HG03565 (cell line): ENCODE data around the gene TMEM94.

Experiments used
- ATAC-seq: cut with Tn5 transposase; IDR thresholded peaks from one replicate; pipeline ENCODE4 v1.9.1; 2021; ENCODE audit warnings: mild to moderate bottlenecking, moderate library complexity; ENCODE audit not compliant: unreplicated experiment

TMEM94 gene

DNA sequence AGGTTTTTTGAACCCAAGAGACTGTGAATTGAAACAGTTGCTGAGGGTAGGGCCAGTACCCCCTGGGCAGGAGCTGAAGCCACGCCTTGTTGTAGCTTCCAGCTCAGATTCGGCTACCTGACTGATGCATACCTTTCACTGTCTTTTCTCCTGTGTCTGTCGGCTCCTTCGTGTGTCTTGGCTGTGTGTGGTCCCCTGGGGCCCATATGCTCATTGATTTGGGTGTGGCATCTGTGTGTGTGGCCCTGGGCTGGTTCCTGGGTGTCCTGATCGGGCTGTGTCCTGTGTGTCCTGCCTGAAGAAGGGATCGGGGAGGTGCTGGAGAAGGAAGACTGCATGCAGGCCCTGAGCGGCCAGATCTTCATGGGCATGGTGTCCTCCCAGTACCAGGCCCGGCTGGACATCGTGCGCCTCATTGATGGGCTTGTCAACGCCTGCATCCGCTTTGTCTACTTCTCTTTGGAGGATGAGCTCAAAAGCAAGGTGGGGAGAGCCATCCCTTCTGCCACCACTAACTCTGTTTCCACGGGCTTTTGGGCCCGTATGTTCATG lies 38.0 kb downstream of the TMEM94 start:
- no peak for ATAC-seq

DNA sequence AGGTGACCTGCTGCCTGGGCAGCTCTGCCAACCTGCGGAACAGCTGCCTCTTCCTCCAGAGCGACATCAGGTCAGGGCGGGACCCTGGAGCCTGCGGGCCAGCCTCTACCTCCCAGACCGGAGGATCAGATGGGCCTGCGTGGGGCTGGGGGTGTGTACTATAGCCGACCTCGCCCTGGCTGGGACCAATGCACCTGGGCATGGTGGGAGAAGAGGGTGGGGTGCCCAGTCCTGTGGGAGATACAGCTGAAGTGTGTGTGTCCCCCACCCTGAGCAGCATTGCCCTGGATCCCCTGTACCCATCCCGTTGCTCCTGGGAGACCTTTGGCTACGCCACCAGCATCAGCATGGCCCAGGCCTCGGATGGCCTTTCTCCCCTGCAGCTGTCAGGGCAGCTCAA lies 39.6 kb downstream of the TMEM94 start:
- no peak for ATAC-seq

DNA sequence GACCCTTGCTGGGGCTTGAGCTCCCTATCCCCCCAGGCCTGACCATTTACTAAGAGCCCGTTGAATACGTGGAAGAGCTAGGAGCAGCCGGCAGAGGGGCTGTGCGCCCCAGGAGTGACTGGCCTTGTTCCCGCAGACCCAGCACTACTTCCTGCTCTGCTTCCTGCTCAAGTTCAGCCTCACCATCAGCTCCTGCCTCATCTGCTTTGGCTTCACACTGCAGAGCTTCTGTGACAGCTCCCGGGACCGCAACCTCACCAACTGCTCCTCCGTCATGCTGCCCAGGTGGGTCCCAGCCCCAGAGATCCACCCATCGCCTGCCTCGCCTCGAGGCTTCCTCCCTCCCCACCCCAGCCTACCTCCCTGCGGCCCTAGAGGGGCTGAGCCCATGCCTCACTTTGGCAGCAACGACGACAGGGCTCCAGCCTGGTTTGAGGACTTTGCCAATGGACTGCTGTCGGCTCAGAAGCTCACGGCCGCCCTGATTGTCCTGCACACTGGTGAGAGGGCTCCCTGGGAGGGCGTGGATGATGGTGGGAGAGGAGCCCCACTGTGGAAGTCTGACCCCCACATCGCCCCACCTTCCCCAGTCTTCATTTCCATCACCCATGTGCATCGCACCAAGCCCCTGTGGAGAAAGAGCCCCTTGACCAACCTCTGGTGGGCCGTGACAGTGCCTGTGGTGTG lies 41.7 kb downstream of the TMEM94 start:
- no peak for ATAC-seq

DNA sequence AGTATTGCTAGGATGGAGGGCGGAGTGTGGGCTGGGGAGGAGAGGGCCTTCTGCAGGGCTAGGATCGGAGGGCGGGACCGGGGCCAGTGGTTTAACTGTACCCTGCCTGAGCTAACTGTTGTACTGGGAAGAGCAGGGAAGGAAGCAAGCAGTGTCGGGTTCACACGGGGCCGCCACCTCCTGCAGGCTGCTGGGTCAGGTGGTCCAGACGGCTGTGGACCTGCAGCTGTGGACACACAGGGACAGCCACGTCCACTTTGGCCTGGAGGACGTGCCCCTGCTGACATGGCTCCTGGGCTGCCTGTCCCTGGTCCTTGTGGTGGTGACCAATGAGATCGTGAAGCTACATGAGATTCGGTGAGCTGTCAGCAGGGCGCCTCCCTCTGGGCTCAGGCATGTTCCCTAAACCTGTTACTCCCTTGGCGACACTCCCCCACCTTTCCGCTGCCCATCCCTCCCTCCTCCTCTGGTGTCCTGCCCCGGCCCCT lies 42.3 kb downstream of the TMEM94 start:
- ATAC-seq: no peak

DNA sequence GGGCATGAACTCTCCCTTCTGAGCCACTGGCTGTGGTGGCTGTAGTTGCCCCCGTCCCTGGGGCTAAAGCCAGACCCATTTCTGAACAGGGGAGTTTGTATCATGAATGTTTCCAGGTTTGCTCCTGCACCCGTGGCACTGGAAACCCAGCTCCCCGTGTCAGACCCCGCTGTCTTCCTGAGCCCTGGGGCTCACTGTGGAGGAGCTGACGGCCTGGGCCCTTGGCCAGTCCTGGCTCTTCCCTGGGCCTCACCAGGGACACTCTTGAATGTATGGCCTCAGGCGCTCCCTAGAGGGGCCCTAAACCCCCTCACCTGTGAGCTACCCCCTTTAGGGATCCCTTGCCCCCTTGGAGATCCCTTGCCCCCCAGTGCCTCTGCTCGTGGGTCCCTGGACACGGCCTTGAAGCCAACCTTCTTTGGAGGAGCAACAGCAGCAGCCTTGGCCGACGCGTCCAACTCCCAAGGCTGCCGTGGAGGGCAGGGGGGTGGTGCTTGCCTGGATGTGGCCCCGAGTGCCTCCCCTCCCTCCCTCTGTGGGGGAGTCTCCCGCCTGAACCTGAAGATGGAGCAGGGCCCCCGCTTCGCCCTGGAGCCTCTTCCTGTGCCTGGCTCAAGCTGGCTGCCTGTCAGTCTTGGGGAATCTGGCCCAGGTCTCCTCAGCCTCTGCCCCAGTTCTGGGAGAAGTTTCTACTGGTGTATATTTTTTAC lies 43.0 kb downstream of the TMEM94 start:
- ATAC-seq: no peak

DNA sequence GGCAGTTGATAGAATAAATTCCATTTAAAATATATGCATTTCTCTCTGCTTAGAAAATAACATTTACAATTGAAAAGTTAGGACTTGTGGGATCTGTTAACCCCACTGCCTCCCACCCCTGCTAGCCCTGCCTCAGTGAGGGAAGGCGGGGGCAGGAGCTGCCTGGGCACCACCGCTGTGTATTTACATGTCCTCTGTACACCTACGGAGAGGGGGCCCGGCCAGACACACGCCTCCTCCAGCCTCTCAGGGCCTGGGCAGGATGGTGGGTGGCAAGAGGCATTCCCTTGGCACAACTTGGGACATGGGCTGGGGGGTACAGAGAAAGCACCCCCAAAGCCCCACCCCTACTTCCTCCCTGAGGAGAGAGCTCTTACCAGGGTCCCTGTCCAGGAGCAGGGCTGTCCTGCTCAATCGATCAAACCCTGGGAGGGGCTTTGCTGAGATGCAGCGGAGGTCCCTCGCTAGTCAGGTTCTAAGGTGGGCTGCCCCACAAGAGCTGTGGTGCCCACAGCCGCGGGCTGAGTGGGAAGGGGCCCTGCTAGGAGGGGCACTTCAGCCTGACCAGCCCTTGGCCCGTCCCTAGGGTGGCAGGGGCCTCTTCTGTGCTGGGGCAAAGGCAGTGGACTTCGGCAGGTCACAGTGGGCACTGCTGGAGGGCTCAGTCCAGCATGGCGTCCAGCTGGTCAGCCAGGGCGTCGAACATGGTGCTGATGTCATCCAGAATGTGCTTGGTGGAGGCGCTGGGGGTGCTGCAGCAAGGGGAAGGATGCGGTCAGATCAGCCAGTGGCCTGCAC lies 44.2 kb downstream of the TMEM94 start:
- no peak for ATAC-seq

DNA sequence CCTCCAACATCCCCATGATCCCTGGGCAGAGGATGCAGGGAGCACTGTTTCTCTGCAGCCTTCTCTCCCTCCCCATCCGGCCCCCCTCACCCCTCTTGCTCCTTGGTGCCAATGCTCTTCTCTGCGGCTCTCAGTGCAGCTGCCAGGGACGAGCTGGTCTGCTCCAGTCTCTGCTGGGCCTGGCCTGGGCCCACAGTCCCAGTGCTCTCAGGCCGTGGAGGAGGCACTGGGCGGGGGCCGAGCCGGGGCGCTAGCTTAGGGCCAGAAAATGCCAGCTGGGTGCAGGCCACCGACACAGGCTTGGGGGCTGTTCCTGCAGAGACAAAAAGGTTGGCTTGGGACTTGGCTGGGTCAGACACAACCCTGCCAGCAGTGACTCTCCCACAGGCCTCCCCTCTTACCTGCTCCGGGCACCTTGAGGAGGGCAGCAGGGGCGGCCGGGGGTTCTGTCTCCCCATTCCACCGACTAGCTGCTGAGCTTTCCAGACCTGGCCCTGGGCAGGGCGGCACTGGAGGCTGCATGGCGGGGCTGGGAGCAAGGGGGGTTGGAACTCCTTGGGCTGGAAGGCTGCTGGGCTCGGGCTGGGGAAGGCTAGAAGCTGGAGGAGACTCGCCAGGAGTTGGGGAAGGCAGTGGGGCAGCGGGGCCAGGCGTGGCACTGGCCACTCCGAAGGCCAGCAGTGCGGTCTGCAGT lies 45.1 kb downstream of the TMEM94 start:
- no peak for ATAC-seq

DNA sequence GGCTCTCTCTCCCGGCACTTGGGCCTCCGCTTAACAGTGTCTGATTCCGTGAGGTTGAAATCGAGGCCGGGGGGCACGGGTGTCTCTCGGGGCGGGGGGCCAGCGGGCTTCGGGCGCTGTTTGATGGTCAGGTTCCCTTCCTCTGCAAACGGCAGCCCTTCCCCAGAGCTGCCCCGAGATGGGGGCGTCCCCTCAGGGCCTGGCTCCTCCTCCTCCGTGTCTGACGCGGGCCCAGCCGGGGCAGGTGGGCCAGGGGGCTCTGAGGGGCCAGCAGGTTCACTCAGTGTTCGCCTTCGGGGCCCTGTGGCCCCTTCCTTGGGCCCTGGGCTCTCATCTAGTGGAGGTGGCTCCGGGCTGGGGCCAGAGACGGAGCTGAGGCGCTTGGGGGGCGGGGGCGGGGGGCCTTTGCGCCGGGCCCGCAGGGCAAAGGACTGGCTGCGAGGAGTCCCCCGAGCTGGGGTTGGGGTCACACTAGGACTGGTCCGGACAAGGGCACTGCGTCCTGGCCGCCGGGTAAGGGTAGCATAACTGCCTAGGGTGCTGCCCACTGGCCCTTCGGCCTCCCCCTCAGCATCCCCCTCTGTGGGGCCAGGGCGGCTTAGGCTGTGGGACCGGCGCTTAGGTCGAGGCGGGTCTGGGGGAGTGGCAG lies 45.8 kb downstream of the TMEM94 start:
- no peak for ATAC-seq

DNA sequence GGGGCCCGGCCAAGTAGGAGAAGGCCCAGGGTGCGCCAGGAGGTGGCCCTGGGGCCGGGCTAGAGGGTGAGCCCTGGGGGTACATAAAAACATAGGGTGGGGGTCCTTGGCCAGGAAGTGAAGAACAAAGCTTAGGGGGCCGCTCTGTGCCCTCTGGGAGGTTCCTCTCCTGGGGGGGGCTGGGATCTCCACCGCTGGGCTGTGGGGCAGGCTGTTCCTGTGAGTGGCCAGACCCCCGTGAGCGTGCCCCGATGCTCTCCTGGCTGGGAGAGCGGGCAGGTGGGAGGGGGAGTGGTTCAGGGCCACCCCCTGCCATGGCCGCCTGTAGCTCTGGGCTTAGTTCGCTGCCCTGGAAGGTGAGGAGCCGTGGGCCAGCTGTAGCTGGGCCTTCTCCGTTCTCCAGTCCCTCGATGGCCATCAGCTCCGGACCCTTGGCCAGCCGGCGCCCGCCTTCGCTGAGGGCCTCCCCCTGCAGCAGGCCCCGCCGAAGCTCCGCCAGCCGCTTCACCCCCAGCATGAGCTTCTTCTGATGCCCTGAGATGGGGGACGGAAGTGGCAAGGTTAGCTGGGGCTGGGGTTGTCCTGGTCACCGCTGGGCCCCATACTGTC lies 46.4 kb downstream of the TMEM94 start:
- ATAC-seq: no peak

DNA sequence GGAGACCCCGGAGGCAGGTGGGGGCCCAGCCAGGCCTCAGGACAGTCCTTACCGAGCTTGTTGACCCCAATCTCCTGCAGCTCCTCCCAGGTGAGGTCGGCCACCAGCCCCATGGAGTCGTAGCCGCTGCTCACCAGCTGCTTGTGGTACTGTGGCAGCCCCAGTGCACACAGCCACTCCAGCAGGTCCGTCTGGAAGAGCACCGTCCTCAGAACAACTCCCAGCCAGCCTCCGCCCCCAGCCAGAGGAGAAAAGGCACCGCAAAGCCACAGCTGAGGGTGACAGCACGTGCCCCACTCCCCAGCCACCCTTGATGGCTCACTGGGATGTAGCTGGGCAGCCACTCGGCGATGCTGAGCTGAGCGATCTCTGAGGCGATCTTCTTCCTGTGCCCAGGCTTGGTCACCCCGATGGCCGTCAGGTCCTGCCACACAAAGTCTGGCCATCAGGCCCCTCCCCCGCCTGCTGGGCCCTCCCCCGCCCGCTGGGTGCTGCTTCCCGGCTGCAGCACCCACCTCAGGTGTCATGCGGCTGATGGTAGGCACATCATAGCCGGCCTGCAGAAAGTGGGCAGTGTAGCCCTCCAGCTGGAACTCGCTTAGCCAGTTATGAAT lies 47.0 kb downstream of the TMEM94 start:
- no peak for ATAC-seq

DNA sequence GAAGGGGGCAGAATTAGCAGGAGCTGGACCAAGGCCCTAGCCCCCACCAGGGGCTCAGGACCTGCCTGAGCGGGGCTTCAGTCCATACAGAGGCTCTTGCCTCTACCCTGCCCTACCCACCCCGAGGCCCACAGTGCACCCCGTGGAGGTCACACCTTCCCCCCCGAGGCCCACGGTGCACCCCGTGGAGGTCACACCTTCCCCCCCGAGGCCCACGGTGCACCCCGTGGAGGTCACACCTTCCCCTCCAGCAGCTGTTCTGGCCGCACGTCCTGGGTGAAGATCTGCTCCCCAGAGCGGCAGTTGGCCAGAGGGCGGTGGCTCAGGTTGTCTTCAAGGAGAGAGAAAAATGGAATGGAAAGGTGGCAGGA lies 47.5 kb downstream of the TMEM94 start:
- no peak for ATAC-seq

DNA sequence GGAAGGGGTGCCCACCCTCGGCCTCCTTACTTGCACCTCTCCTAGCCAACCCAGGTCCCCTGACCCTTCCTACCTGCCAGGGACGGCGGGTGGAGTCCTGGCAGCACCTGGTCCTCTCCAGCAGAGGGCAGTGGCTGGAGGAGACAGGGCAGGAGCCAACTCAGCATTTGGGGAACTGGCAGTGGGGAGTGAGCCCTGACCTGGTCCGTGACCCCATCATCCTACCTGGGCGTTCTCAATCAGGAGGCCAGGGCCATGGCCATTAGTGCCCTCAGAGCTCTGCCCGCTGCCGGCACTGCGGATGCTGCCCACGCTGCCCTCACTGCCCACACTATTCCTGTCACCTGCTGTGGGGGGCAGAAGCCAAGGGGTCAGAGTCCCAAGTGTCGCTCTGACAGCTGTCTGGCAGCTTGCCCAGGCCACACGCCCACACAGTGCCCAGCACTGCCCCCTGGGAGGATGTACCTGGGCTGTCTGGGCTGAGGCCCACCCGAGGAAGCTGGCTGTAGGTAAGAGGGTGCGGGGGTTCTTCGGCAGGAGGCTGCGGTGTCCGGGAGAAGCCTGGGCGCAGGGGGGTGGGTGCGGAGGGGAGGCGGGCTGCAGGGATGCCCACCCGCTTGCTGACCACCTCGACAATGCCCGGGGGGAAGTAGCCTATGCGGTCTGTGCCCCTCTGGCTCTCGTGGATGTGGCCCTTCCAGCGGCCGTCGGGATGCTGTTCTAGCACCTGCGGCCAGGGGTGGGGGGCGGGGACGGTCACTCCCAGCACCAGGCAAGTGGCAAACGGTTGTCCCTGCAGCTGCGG lies 48.1 kb downstream of the TMEM94 start:
- ATAC-seq: no peak

DNA sequence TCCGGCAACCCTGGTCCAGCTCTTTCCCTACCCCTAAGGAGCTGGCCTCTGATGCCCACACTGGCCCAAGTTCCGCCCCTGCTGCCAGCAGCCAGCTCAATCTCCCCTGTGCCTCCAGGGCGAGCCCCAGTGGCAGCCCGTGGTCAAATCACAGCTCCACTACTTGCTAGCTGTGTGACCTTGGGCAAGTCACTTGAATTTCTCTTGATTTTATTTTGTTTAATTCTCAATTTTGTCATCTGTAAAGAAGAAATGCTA lies 48.6 kb downstream of the TMEM94 start:
- no peak for ATAC-seq

DNA sequence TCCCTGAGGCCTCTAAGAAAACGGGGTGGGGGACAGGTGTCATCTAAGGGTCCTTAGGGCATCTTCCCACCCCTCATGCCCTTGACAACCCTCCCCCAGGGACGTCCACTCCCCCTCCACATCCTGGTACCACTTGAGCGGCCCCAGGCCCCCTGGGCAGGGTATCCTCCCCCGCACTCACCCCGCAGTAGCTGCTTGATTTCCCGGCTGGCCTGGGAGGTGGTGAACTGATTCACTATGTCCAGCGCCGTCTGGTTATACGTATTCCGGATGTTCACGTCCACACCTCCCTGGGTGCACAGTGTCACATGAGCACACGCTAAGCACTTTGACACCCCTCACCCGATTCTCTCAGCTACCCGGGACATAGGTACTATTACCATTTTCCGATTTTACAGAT lies 49.2 kb downstream of the TMEM94 start:
- ATAC-seq: no peak

DNA sequence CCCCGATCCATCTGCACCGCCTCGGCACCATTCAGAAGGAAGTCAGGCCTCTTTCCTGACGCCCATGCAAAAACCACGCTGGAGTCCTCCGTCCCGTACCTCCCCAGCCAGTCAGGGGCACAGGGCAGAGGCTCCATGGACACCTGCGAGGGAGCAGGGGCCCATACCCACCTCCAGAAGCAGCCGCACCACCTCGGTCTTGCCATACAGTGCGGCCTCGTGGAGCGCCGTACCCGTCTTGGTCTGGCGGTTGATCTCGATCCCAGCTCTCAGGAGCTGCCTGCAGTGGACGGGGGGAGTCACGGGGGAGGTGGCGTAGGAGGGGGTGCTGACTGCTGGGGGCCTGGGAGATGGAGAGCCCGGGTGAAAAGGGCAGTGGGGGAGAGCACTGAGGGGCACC lies 49.7 kb downstream of the TMEM94 start:
- ATAC-seq: no peak

DNA sequence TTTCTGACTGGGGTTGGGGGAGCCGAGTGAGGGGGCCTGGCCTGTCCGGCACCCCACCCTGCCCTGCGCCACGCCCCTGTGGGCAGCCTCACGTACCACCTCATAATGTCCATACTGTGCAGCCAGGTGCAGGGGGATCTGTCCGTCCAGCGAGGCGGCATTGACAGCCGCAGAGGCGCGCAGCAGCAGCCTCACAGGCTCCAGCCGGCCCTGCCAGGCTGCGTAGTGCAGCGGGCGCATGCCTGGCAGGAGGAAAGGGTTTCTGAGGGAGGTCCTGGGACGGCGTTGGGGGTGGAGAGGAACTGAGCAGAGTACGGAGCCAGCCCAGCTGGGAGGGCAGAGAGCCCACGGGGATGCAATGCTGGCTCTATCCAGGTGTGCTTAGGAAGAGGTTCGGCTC lies 50.5 kb downstream of the TMEM94 start:
- ATAC-seq: no peak

DNA sequence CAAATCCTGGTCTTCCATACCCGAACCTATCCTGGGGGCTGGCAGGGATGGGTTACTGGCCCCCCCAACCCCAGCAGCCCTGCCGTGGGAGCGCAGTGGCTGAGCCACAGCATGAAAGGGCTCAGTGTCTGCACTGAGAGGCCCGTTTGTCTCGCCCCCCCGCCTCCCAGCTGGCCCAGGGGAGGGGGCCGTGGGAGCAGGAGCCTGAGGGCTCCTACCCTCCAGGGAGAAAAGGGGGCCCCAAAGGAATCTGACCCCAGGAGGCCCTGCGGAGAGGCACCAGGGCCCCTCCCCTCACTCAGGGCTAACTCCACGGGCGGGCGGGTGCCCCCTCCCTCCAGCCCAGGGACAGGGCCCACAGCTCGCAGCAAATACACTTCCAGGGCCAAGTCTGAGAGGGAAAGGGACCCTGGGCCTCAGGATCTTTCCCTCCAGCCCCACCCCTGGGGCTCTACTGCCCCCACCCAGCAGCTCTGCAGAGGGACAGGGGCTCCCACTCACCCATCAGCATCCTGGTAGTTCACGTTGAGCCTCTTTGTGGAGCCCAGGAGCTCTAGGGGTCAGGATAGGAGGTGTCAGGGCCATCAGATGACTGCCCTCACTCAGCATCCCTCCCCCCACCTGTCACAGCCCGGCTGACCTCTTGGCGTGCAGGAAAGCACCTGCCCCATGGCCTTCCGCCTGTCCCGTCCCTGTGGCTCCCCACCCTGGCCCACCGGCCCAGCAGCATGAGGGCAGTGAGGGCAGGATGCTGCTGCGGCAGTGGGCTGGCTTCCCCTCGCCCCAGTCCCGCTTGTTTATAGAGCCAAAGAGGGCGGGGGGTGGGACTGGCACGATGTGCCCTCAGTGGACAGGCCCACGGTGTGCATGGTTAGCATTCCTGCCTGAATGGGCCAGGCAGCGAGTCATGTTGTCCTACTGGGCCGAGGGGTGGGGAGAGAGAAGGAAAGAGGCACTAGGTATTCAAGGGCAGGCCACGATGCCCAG lies 51.6 kb downstream of the TMEM94 start:
- ATAC-seq: no peak

DNA sequence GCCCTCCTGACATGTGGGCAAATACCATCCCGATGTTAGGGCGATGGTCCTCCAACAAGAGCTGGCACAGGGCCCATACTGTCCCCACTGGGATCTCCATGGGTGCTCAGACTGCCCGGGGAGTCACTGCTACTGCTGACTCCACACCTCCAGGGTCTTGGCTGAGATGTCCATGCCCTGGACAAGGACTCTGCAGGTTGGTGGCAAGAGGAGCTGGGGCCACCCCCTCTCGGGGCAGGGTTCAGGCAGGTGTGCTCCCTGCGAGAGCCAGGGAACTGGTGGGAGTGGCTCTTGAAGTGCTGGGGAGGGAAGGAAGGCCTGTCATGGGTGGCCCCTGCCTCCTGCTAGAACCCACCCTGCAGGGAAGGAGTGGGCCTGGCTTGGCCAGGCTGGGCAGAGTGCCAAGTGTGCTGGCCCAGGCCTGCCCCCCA lies 52.5 kb downstream of the TMEM94 start:
- no peak for ATAC-seq
